B cell (primary cell): ENCODE results near the gene TP53I3. TPM values are rescaled to one million over a fixed set of nuclear protein-coding genes. Genes with fewer than 3 reads are reported as not detected.

ENCODE experiments used
- ATAC-seq: fragments of 200-7000 bp; cut with Tn5 transposase; one replicate; pipeline ENCODE4 v1.10.0; 2021; ENCODE audit warnings: low read depth, mild to moderate bottlenecking, moderate number of reproducible peaks, moderate library complexity
- CTCF ChIA-PET: fragments of 350-600 bp; sonication (Branson Sonifier 250); formaldehyde crosslinking; loops from one replicate; lab custom pipeline; 2021; ENCODE audit warnings: antibody characterized with exemption, inconsistent platforms; lab: Charles Lee
- POLR2A ChIA-PET: fragments of 350-600 bp; sonication (Branson Sonifier 250); formaldehyde crosslinking; loops from one replicate; lab custom pipeline; 2021; ENCODE audit warnings: antibody characterized with exemption; lab: Charles Lee
- DNase-seq: peaks from one replicate; pipeline ENCODE4 v3.0.0; 2013
- H2AFZ ChIP-seq: 2 replicates; pipeline ENCODE4 v1.6.1; 2012; ENCODE audit warnings: mild to moderate bottlenecking, low read depth, low read length; ENCODE audit not compliant: insufficient read depth, poor library complexity, severe bottlenecking
- H3K27ac ChIP-seq, 2 donors: 1 replicate in 1 of 2; 2 replicates in 1 of 2; pipeline ENCODE4 v1.5.1; 2012 to 2013; ENCODE audit warnings: low read length in 2 of 2, mild to moderate bottlenecking in 2 of 2, moderate library complexity in 1 of 2
- H3K27me3 ChIP-seq, 4 experiments: fragments of 200-600 bp in 1 of 4; sonication (generic) in 1 of 4; replicated peaks in 1 of 4; 1 replicate in 2 of 4; 2 replicates in 2 of 4; pipeline versions ENCODE4 v1.6.1 to v1.7.0; 2013 to 2016; ENCODE audit warnings: low read length in 3 of 4, mild to moderate bottlenecking in 2 of 4, mixed read lengths in 1 of 4, moderate library complexity in 1 of 4; ENCODE audit not compliant: insufficient read depth in 4 of 4, control insufficient read depth in 3 of 4; ENCODE audit errors: control extremely low read depth in 1 of 4
- H3K36me3 ChIP-seq, 2 experiments: replicated peaks in 1 of 2; 1 replicate in 1 of 2; 2 replicates in 1 of 2; pipeline versions ENCODE4 v1.6.1 to v1.7.1; 2013; ENCODE audit warnings: low read length in 1 of 2; ENCODE audit not compliant: insufficient read depth in 2 of 2, control insufficient read depth in 1 of 2; ENCODE audit errors: control extremely low read depth in 1 of 2, extremely low read depth in 1 of 2
- H3K4me1 ChIP-seq, 2 donors: fragments of 200-600 bp in 1 of 2; sonication (generic) in 1 of 2; 1 replicate in 1 of 2; 2 replicates in 1 of 2; pipeline versions ENCODE4 v1.5.1 to v1.6.1; 2013 to 2017; ENCODE audit warnings: low read length in 2 of 2; ENCODE audit not compliant: control insufficient read depth in 2 of 2, insufficient read depth in 2 of 2
- H3K4me2 ChIP-seq: replicated peaks from 2 replicates; pipeline ENCODE3; 2012; ENCODE audit warnings: mild to moderate bottlenecking, low read depth, low read length; ENCODE audit not compliant: poor library complexity, severe bottlenecking
- H3K4me3 ChIP-seq, 5 experiments: fragments of 200-600 bp in 1 of 5; sonication (generic) in 1 of 5; 1 replicate in 3 of 5; 2 replicates in 2 of 5; pipeline versions ENCODE4 v1.5.1 to v1.7.0; 2011 to 2016; ENCODE audit warnings: low read length in 4 of 5, mild to moderate bottlenecking in 4 of 5, low read depth in 2 of 5, control low read depth in 1 of 5, moderate library complexity in 1 of 5; ENCODE audit not compliant: insufficient read depth in 1 of 5; ENCODE audit errors: control extremely low read depth in 1 of 5, extremely low read depth in 1 of 5
- H3K79me2 ChIP-seq: fragments of 200-600 bp; sonication (generic); one replicate; pipeline ENCODE4 v1.6.0; 2016; ENCODE audit warnings: low read length; ENCODE audit not compliant: control insufficient read depth, insufficient read depth
- H3K9ac ChIP-seq: fragments of 200-600 bp; sonication (generic); 2 replicates; pipeline ENCODE4 v1.6.1; 2017; ENCODE audit warnings: mild to moderate bottlenecking, low read length, moderate library complexity
- H3K9me3 ChIP-seq, 3 donors: one replicate each; pipeline versions ENCODE4 v1.6.1 to v1.7.1; 2013; ENCODE audit warnings: low read length in 2 of 3; ENCODE audit not compliant: control insufficient read depth in 2 of 3, insufficient read depth in 1 of 3; ENCODE audit errors: control extremely low read depth in 1 of 3
- H4K20me1 ChIP-seq: 2 replicates; pipeline ENCODE4 v1.6.0; 2012; ENCODE audit warnings: mild to moderate bottlenecking, low read length; ENCODE audit not compliant: insufficient read depth, control insufficient read depth, poor library complexity, severe bottlenecking
- H3K27ac Mint-ChIP-seq: one replicate; pipeline ENCODE4 v1.8.0; 2021; ENCODE audit warnings: mixed read lengths
- H3K27me3 Mint-ChIP-seq: one replicate; pipeline ENCODE4 v1.8.0; 2021; ENCODE audit warnings: mixed read lengths
- H3K4me1 Mint-ChIP-seq: one replicate; pipeline ENCODE4 v1.8.0; 2021; ENCODE audit warnings: mixed read lengths
- H3K4me3 Mint-ChIP-seq: one replicate; pipeline ENCODE4 v1.8.0; 2021; ENCODE audit warnings: mixed read lengths
- H3K9me3 Mint-ChIP-seq: one replicate; pipeline ENCODE4 v1.8.0; 2022; ENCODE audit warnings: mixed read lengths; ENCODE audit not compliant: insufficient read depth
- EZH2 ChIP-seq: IDR thresholded peaks from 2 replicates; pipeline ENCODE4 v1.6.1; 2012; ENCODE audit warnings: borderline replicate concordance, low read depth, mild to moderate bottlenecking, moderate library complexity, low read length; ENCODE audit not compliant: insufficient read depth, poor library complexity, severe bottlenecking
- WGBS: methylation state at CpG from one replicate; pipeline ENCODE4 v1.1.5; 2013; ENCODE audit warnings: missing lambda C conversion rate; ENCODE audit not compliant: insufficient coverage; 5-methylcytosine and 5-hydroxymethylcytosine counted together
- intact Hi-C: fragments of 100-400 bp; cut with micrococcal nuclease; formaldehyde crosslinking; loops from one replicate; pipeline ENCODE4 v1.10.0; 2022
- polyA plus RNA-seq: library from polyadenylated mRNA; depleted of rRNA; stranded (reverse); fragments of >200 nt; gene quantifications from 2 replicates; pipeline ENCODE4 v1.2.3, GENCODE V29; 2012
- total RNA-seq, 2 donors: library from RNA; stranded (reverse); fragments of 120-200 nt in 1 of 2; gene quantifications; 1 replicate in 1 of 2; 2 replicates in 1 of 2; pipeline versions ENCODE4 v1.2.3 to v1.2.4, GENCODE V29; 2013 to 2022
- TF ChIP-seq, protein P1 (sequence below): fragments of 200-600 bp; IDR thresholded peaks from one replicate; pipeline ENCODE4 v1.8.0; 2022; ENCODE audit warnings: antibody characterized with exemption, mild to moderate bottlenecking

The TP53I3 gene
- total and polyA plus RNA-seq, 2 donors (not counting 1 experiment from before 2014, with no cell fraction given), result 3.9 to 7.3 TPM

DNA sequence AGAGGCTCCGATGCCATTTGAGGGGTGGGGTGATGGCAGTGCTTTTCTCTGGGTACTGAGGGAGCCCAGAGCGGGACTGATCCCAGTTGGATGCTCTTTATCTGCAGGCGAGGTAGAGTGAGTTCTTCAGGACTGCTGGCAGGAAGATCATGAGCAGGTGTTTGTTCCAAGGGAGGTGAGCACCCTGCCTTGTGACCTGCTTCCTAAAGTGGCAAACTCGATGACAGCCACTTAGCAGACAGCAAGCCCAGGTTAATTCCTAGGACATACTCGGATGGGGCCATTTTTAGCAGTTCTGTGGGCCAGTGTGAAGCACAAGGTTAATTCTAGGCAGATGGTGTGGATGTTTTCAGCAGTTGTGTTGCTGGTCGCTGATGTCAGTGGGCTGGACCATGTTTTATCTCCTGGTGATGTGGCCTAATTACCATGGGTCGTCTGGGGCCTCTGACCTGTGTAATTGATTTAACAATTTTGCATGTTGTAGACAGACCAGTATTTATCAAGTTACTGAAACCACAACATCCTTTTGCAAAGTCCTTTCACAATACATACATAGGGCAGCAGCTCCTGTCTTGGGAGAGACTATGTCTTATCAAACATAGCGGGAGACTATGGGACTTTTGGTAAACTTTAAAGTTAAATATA lies 30.1 kb downstream of the TP53I3 start:
- DNase-seq (no peak), ATAC-seq (no peak)
- H2AFZ ChIP-seq, result no peak overlapping the region
- Mint-ChIP-seq H3K9me3 (peaks cover 2% of the 10 kb centered on the region), H3K4me3 (no peak overlapping the region), H3K4me1 (no peaks in the 10 kb centered on the region), H3K27ac (no peak overlapping the region), H3K27me3 (no peaks in the 10 kb centered on the region)
- intact Hi-C loops, result no loop called here
- no peak overlapping the region for H3K27ac ChIP-seq
- H3K27me3 ChIP-seq, result peaks cover 0 to 8% (median 0%) of the 10 kb centered on the region in 4 experiments
- 97% methylated on average over 5 of the region's 8 CpGs for WGBS
- H3K4me3 ChIP-seq, result no peak overlapping the region
- TF ChIP-seq, protein P1, sequence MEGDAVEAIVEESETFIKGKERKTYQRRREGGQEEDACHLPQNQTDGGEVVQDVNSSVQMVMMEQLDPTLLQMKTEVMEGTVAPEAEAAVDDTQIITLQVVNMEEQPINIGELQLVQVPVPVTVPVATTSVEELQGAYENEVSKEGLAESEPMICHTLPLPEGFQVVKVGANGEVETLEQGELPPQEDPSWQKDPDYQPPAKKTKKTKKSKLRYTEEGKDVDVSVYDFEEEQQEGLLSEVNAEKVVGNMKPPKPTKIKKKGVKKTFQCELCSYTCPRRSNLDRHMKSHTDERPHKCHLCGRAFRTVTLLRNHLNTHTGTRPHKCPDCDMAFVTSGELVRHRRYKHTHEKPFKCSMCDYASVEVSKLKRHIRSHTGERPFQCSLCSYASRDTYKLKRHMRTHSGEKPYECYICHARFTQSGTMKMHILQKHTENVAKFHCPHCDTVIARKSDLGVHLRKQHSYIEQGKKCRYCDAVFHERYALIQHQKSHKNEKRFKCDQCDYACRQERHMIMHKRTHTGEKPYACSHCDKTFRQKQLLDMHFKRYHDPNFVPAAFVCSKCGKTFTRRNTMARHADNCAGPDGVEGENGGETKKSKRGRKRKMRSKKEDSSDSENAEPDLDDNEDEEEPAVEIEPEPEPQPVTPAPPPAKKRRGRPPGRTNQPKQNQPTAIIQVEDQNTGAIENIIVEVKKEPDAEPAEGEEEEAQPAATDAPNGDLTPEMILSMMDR, result no peak
- TF ChIP-seq EZH2, result no peak
- ChIA-PET POLR2A (no interaction called here), CTCF (no interaction called here)
- peaks cover 0 to 6% (median 0%) of the 10 kb centered on the region in 3 donors for H3K9me3 ChIP-seq
- no peaks in the 10 kb centered on the region for H3K79me2 ChIP-seq
- no peaks in the 10 kb centered on the region for H3K36me3 ChIP-seq
- H3K4me1 ChIP-seq, result peaks cover 5 to 6% of the 10 kb centered on the region in 2 donors
- no peaks in the 10 kb centered on the region for H4K20me1 ChIP-seq
- H3K9ac ChIP-seq, result no peak overlapping the region
- H3K4me2 ChIP-seq, result no peak overlapping the region

DNA sequence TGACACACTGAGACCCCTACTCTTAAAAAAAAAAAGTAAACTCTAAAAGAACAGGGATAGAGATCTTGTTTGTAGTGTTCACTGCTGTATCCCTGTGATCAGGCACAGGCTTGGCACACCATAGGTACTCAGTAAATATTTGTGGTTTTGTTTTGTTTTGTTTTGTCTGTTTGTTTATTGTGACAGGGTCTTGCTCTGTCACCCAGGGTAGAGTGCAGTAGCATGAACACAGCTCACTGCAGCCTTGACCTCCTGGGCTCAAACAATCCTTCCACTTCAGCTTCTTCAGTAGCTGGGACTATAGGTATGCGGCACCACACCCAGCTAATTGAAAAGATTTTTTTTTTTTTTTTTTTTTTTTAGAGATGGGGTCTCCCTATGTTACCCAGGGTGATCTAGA lies 31.7 kb downstream of the TP53I3 start:
- no peak for DNase-seq
- Histone ChIP-seq H3K9ac (no peak overlapping the region), H3K36me3 (no peaks in the 10 kb centered on the region), H2AFZ (no peak overlapping the region), H4K20me1 (no peaks in the 10 kb centered on the region), H3K9me3 (peaks cover 0 to 6% (median 0%) of the 10 kb centered on the region in 3 donors), H3K79me2 (no peaks in the 10 kb centered on the region), H3K27me3 (peaks cover 0 to 20% (median 2%) of the 10 kb centered on the region in 4 experiments), H3K4me1 (peaks cover 14 to 18% of the 10 kb centered on the region in 2 donors), H3K27ac (no peak overlapping the region), H3K4me3 (no peak overlapping the region), H3K4me2 (no peak overlapping the region)
- ChIA-PET POLR2A (interaction anchor here (0.6 kb wide), 1 partner anchor 16 kb away, joined by 6 read pairs; no protein-coding TSS in a partner anchor), CTCF (interaction anchor here (0.7 to 2.6 kb wide), 2 partner anchors 82 to 126 kb away, joined by 3 to 5 read pairs; partner anchors contain the start of gene ATAD2B)
- H3K4me3 Mint-ChIP-seq, result no peak overlapping the region
- peaks cover 6% of the 10 kb centered on the region for H3K4me1 Mint-ChIP-seq
- intact Hi-C loops, result no loop called here
- ATAC-seq, result no peak
- no peak for TF ChIP-seq EZH2
- TF ChIP-seq, protein P1, result no peak
- H3K9me3 Mint-ChIP-seq, result peaks cover 2% of the 10 kb centered on the region
- H3K27me3 Mint-ChIP-seq, result no peaks in the 10 kb centered on the region
- H3K27ac Mint-ChIP-seq, result no peak overlapping the region
- WGBS, result no CpG with 5 or more reads among the region's 1 CpG
